Ammon's horn (tissue), 1 donor: ENCODE measurements around the gene CELSR2.

Source experiments
- DNase-seq: peaks from one replicate; pipeline ENCODE4 v3.0.0-alpha.2; 2016; ENCODE audit warnings: low spot score

CELSR2 gene

GRCh38 chr1:109263597-109264378, 14.4 kb downstream of the CELSR2 start:
- DNase-seq, result peak; percentile 93

GRCh38 chr1:109264379-109264755, 15.0 kb downstream of the CELSR2 start:
- DNase-seq, result no peak

- no peak for DNase-seq
Measured at GRCh38 chr1:109265016-109265415, 15.7 kb downstream of the CELSR2 start.

DNA sequence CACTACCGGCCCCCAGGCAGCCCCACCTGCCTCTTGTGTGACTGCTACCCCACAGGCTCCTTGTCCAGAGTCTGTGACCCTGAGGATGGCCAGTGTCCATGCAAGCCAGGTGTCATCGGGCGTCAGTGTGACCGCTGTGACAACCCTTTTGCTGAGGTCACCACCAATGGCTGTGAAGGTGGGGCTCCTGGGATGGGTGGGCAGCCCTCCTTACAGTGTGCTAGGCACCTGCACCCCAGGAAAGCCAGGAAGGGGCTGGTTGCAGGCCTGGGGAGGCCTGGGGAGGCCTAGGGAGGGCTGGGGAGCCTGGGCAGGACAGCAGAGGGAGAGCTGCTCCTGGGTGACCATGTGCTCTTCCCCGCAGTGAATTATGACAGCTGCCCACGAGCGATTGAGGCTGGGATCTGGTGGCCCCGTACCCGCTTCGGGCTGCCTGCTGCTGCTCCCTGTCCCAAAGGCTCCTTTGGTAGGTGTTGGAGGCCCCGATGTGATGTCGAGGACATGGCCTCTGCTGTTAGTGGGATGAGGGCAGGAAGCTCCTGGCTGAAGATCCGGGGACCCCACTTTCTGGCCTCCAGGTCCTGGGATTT, 16.5 kb downstream of the CELSR2 start:
- DNase-seq, result no peak

- DNase-seq, result peak; percentile 61
Measured at GRCh38 chr1:109266965-109267364, 17.6 kb downstream of the CELSR2 start.

DNA sequence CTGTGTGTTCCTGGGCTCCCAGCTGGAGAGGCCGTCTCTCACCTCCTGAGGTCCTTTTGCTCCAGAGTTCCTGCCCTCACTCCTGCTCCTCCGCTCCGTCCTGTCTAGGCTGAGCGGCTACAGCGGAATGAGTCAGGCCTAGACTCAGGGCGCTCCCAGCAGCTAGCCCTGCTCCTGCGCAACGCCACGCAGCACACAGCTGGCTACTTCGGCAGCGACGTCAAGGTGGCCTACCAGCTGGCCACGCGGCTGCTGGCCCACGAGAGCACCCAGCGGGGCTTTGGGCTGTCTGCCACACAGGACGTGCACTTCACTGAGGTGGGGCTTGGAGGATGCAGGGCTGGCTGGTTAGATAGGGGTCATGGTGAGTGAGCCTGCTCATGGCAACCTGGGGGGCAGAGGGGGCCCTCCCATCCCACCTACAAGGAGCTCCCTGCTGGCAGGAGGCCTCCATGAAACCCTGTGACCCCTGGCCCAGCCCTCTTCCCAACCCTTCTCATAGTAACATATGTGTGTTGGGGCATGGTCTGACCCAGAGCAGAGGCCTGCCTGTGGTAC, 18.5 kb downstream of the CELSR2 start:
- no peak for DNase-seq

DNA sequence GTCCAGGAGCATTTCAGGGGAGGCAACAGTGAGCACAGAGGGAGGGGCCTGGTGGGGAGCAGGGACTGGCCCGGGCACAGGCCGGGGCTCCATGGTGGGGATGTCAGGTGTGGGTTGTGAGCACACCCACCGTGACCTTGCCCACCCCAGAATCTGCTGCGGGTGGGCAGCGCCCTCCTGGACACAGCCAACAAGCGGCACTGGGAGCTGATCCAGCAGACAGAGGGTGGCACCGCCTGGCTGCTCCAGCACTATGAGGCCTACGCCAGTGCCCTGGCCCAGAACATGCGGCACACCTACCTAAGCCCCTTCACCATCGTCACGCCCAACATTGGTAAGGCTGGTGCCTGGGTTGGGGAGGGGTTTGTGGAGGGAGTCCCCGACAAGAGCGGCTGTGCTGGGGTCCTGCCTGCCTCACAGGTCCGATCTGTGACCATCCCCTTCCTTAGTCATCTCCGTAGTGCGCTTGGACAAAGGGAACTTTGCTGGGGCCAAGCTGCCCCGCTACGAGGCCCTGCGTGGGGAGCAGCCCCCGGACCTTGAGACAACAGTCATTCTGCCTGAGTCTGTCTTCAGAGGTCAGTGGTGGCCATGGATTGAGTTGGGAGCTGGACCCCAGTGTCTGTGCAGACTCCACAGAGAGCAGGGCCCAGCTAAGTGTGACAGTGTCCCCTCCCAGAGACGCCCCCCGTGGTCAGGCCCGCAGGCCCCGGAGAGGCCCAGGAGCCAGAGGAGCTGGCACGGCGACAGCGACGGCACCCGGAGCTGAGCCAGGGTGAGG, 19.3 kb downstream of the CELSR2 start:
- DNase-seq, result no peak

DNA sequence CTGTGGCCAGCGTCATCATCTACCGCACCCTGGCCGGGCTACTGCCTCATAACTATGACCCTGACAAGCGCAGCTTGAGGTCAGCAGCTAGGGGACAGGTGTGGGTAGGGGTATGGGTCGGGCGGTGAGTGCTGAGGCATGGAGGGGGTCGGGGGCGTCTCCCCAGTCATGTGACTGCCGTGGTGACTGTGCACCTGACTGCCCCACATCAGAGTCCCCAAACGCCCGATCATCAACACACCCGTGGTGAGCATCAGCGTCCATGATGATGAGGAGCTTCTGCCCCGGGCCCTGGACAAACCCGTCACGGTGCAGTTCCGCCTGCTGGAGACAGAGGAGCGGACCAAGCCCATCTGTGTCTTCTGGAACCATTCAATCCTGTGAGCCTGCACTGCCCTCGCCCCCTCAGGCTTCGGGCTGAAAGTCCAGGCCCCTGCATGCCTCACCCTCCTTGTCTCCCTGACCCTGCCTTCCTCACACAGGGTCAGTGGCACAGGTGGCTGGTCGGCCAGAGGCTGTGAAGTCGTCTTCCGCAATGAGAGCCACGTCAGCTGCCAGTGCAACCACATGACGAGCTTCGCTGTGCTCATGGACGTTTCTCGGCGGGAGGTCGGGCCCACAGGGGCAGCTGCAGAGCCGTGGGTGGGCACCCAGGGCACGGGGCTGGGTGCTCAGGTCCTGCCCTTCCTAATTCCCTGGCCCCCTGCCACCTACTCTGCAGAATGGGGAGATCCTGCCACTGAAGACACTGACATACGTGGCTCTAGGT, 20.1 kb downstream of the CELSR2 start:
- DNase-seq, result no peak

- no peak for DNase-seq
Measured at GRCh38 chr1:109269981-109270622, 20.8 kb downstream of the CELSR2 start.

DNA sequence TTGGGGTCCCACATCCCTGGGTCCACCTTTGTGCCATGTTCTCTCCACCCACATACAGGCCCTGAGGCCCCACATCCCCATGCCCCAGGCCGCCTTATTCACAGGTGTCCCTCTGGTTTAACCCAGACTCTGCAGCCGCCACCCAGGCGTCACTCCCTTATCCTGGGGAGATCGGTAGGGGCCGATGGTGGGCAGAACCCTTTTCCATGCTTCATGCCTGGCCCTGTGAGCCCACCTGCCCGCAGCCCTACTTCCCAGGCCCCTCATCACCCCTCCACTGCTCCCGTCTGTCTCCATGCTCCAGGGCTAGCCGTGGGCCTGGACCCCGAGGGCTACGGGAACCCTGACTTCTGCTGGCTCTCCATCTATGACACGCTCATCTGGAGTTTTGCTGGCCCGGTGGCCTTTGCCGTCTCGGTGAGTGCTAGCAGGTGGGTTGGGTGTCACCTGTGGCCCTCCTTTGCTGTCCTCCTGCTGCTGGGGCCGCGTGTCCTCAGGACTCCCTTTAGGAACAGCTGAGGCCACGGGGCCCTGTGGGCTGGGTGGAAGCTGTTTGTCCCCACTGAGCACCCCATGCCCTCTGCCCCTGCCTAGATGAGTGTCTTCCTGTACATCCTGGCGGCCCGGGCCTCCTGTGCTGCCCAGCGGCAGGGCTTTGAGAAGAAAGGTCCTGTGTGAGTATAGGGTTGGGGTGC, 21.4 kb downstream of the CELSR2 start:
- DNase-seq, result no peak

GRCh38 chr1:109271458-109271857, 22.1 kb downstream of the CELSR2 start:
- DNase-seq, result no peak

- DNase-seq, result no peak
Measured at GRCh38 chr1:109272021-109272799, 22.9 kb downstream of the CELSR2 start.

- no peak for DNase-seq
Measured at GRCh38 chr1:109272831-109273547, 23.6 kb downstream of the CELSR2 start.

DNA sequence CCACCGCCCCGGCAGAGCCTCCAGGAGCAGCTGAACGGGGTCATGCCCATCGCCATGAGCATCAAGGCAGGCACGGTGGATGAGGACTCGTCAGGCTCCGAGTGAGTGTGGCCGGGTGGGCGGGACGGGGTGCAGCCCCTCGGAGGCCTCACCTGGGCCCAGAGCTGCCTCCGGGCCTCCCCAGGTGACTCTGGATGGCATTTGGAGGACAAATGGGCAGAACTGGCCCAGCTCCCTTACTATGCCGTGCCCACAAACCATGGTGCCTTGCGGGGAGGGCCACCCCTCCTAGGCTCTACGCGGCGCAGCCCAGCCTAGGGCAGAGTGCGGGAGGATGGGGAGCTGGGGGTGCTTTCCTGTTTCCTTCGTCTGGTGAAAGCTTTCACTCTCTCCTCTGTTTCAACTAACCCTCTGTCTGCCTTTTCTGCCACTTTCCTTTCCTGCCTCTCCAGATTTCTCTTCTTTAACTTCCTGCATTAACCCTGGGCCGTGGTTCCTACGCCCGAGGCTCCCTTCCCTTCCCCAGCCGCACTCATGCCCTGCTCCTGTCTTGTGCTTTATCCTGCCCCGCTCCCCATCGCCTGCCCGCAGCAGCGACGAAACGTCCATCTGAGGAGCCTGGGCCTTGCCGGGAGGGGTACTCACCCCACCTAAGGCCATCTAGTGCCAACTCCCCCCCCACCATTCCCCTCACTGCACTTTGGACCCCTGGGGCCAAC, 24.4 kb downstream of the CELSR2 start:
- DNase-seq, result no peak

- peak; percentile 61 for DNase-seq
Measured at GRCh38 chr1:109274533-109275476, 25.5 kb downstream of the CELSR2 start.

- no peak for DNase-seq
Measured at GRCh38 chr1:109275706-109276345, 26.5 kb downstream of the CELSR2 start.
